Measurements from ENCODE around the gene PCDHGC5. TPM values are rescaled to one million over a fixed set of nuclear protein-coding genes. Genes with fewer than 3 reads are reported as not detected.

The PCDHGC5 gene
- total and polyA plus RNA-seq, 2 donors (not counting 3 experiments of a cell fraction or from before 2014, with no cell fraction given): 0.21 to 1.2 TPM

- DNase-seq (ENCODE audit: low read depth, low spot score) (no peak), FAIRE-seq (no peak)
- Histone ChIP-seq H3K9ac (replicated peaks; ENCODE audit: extremely low read depth, insufficient read depth, low read length) (no peak overlapping the region), H3K27me3 (ENCODE audit: control insufficient read depth in 2 of 2, insufficient read depth in 2 of 2, low read length in 2 of 2) (no peaks in the 10 kb centered on the region), H4K20me1 (replicated peaks; ENCODE audit: control insufficient read depth, extremely low read depth, insufficient read depth, low read length) (no peaks in the 10 kb centered on the region), H3K4me1 (ENCODE audit: control insufficient read depth, extremely low read depth, insufficient read depth, low read length) (peaks cover 35% of the 10 kb centered on the region), H3K9me3 (replicated peaks; ENCODE audit: control insufficient read depth, insufficient read depth, low read length) (no peaks in the 10 kb centered on the region), H3K27ac (ENCODE audit: insufficient read depth, low read depth, low read length) (no peak overlapping the region), H3K4me2 (ENCODE audit: insufficient read depth, low read length) (no peak overlapping the region), H3K36me3 (ENCODE audit: control insufficient read depth in 2 of 2, extremely low read depth in 1 of 2, insufficient read depth in 2 of 2, low read length in 2 of 2) (peaks cover 2 to 10% of the 10 kb centered on the region in 2 experiments), H2AFZ (ENCODE audit: low read depth, low read length) (no peak overlapping the region), H3K79me2 (ENCODE audit: control insufficient read depth, insufficient read depth, low read length) (no peaks in the 10 kb centered on the region), H3K4me3 (replicated peaks in 1 of 3; ENCODE audit: insufficient read depth in 1 of 3, low read depth in 1 of 3, low read length in 3 of 3) (no peak overlapping the region), H3K9me1 (replicated peaks; ENCODE audit: control insufficient read depth, extremely low read depth, insufficient read depth, low read length) (no peaks in the 10 kb centered on the region)
- dilution Hi-C loops (cut with MboI; ENCODE audit: extremely low pct_ligation_motif_present, low sequenced_read_pairs): no loop called here
- no peak for TF ChIP-seq FOS (IDR thresholded peaks at IDR 0.05; ENCODE audit: borderline replicate concordance, insufficient read depth, low read length)
- no TSS peak for BruUV-seq (replicated peaks)
- ChIA-PET CTCF (interaction anchor here (1.3 to 6.0 kb wide), 4 partner anchors 7 to 96 kb away, joined by 4 to 70 read pairs (median 8); partner anchors contain the start of gene PCDHGA11), POLR2A (no interaction called here)
- intact Hi-C loops (cut with micrococcal nuclease): no loop called here
Measured at GRCh38 chr5:141517312-141517711, 28.4 kb downstream of the PCDHGC5 start.

- Histone ChIP-seq H3K4me1 (ENCODE audit: control insufficient read depth, extremely low read depth, insufficient read depth, low read length) (peaks cover 39% of the 10 kb centered on the region), H3K9ac (replicated peaks; ENCODE audit: extremely low read depth, insufficient read depth, low read length) (no peak overlapping the region), H3K36me3 (ENCODE audit: control insufficient read depth in 2 of 2, extremely low read depth in 1 of 2, insufficient read depth in 2 of 2, low read length in 2 of 2) (peaks cover 2 to 10% of the 10 kb centered on the region in 2 experiments), H3K9me1 (replicated peaks; ENCODE audit: control insufficient read depth, extremely low read depth, insufficient read depth, low read length) (no peaks in the 10 kb centered on the region), H3K4me3 (replicated peaks in 1 of 3; ENCODE audit: insufficient read depth in 1 of 3, low read depth in 1 of 3, low read length in 3 of 3) (no peak overlapping the region), H3K79me2 (ENCODE audit: control insufficient read depth, insufficient read depth, low read length) (no peaks in the 10 kb centered on the region), H3K9me3 (replicated peaks; ENCODE audit: control insufficient read depth, insufficient read depth, low read length) (no peaks in the 10 kb centered on the region), H3K27me3 (ENCODE audit: control insufficient read depth in 2 of 2, insufficient read depth in 2 of 2, low read length in 2 of 2) (no peaks in the 10 kb centered on the region), H3K4me2 (ENCODE audit: insufficient read depth, low read length) (no peak overlapping the region), H3K27ac (ENCODE audit: insufficient read depth, low read depth, low read length) (no peak overlapping the region), H2AFZ (ENCODE audit: low read depth, low read length) (no peak overlapping the region), H4K20me1 (replicated peaks; ENCODE audit: control insufficient read depth, extremely low read depth, insufficient read depth, low read length) (no peaks in the 10 kb centered on the region)
- TF ChIP-seq MAX (IDR thresholded peaks at IDR 0.05; ENCODE audit: insufficient read depth, insufficient read length): no peak
- no peak for TF ChIP-seq FOS (IDR thresholded peaks at IDR 0.05; ENCODE audit: borderline replicate concordance, insufficient read depth, low read length)
- no peak for TF ChIP-seq JUN (IDR thresholded peaks at IDR 0.05; ENCODE audit: borderline replicate concordance, insufficient read depth, insufficient read length, low read depth)
- TF ChIP-seq CTCF (IDR thresholded peaks at IDR 0.05; ENCODE audit: extremely low read depth in 1 of 2, insufficient read depth in 1 of 2, low read depth in 1 of 2, low read length in 2 of 2): no peak
- ChIA-PET CTCF (interaction anchor here (0.6 to 1.6 kb wide), 9 partner anchors 14 to 120 kb away, joined by 3 to 5 read pairs (median 4); partner anchors contain the start of genes PCDHGA10, PCDHGA12, PCDHGB5 and PCDHGB6), POLR2A (no interaction called here)
- FAIRE-seq (no peak), DNase-seq (ENCODE audit: low read depth, low spot score) (no peak)
- dilution Hi-C loops (cut with MboI; ENCODE audit: extremely low pct_ligation_motif_present, low sequenced_read_pairs) (no loop called here), intact Hi-C loops (cut with micrococcal nuclease) (no loop called here)
- no TSS peak for BruUV-seq (replicated peaks)
Measured at GRCh38 chr5:141517880-141518617, 29.2 kb downstream of the PCDHGC5 start.
